Erythroblast (primary cell): ENCODE measurements around the gene PPP2R5B.

Experiments
- GATA1 ChIP-seq: IDR thresholded peaks from 2 replicates; pipeline ENCODE4 v1.6.1; 2011; ENCODE audit warnings: low read depth, mild to moderate bottlenecking, control low read depth, low read length, moderate library complexity
- POLR2A ChIP-seq: IDR thresholded peaks from 2 replicates; pipeline ENCODE4 v1.6.1; 2011; ENCODE audit warnings: mild to moderate bottlenecking, low read length

DNA sequence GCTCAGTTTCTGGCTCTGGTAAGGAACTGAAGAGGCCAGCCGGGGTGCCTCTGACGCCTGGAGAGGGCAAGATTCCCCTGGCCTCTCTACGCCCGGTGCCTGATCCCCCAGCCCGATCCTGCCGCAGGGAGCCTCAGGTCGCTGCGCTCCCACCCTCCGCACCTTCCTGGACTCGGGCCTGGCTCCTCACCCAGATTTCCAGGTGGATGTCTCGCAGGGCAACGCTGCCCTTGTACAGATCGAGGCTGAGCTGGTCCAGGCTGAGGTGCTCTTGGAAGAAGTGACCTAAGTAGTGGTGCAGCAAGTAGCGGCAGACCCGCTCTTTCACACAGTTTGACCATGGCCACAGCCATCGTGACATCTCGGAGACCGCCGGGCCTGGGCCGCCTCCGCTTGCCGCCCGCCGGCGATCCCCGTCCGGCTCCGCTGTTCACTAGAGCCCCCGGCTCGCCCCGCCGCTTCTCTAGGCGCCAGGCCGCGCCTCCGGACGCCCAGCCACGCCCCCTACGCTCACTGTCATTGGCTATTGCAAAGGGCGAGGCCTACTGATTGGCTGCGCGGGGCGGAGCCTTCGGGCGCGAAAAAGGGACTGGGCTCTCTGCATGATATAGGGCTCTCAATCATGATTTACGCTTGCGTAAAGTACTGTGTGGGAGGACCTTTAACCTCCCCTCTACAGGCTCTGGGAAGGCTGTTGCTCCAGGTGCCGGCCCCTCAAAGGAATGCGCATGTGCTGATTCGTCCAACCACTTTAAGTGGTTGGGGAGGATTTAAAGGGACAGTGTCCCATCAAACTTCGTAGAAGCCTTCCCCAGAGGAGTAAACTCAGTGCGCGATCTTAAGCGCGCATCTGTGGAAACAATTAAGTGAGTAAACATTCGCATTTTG lies 7.5 kb upstream of the PPP2R5B start, which contains the start of gene ATG2A:
- TF ChIP-seq POLR2A: peak; percentile 86
- TF ChIP-seq GATA1: no peak
